Small intestine (tissue), 7 donors: ENCODE measurements around the gene DIS3L2. TPM values are rescaled to one million over a fixed set of nuclear protein-coding genes. Genes with fewer than 3 reads are reported as not detected.
A peak's percentile ranks its signal among the peaks of the same experiment; 100 is the strongest.

ENCODE experiments used
- DNase-seq, 2 donors: peaks; one replicate each; pipeline versions ENCODE4 v3.0.0 to v3.0.0-alpha.2; 2013
- FAIRE-seq: peaks from 2 replicates; lab custom pipeline; 2012; peaks lifted over from hg19 to GRCh38; lab: Jason Lieb, UNC
- H3K27ac ChIP-seq, 3 donors: one replicate each; pipeline ENCODE4 v1.5.1; 2013; ENCODE audit warnings: low read length in 2 of 3, mild to moderate bottlenecking in 2 of 3, control low read depth in 1 of 3, inconsistent platforms in 1 of 3, low read depth in 1 of 3, moderate library complexity in 1 of 3
- H3K27me3 ChIP-seq, 3 donors: one replicate each; pipeline ENCODE4 v1.6.1; 2013; ENCODE audit warnings: low read length in 3 of 3, inconsistent platforms in 1 of 3; ENCODE audit not compliant: control insufficient read depth in 3 of 3, insufficient read depth in 3 of 3
- H3K36me3 ChIP-seq, 3 donors: one replicate each; pipeline ENCODE4 v1.6.1; 2013; ENCODE audit warnings: low read length in 3 of 3, inconsistent platforms in 1 of 3, low read depth in 1 of 3, mild to moderate bottlenecking in 1 of 3, moderate library complexity in 1 of 3; ENCODE audit not compliant: control insufficient read depth in 3 of 3, insufficient read depth in 2 of 3
- H3K4me1 ChIP-seq, 3 donors: one replicate each; pipeline ENCODE4 v1.6.1; 2013; ENCODE audit warnings: low read length in 2 of 3, inconsistent platforms in 1 of 3, low read depth in 1 of 3, mild to moderate bottlenecking in 1 of 3, moderate library complexity in 1 of 3; ENCODE audit not compliant: control insufficient read depth in 3 of 3, insufficient read depth in 2 of 3
- H3K4me3 ChIP-seq, 3 donors: one replicate each; pipeline ENCODE4 v1.5.1; 2013; ENCODE audit warnings: low read length in 3 of 3, control low read depth in 1 of 3, inconsistent platforms in 1 of 3, low read depth in 1 of 3, mild to moderate bottlenecking in 1 of 3, moderate library complexity in 1 of 3
- H3K9me3 ChIP-seq, 2 donors: one replicate each; pipeline ENCODE4 v1.6.1; 2013; ENCODE audit warnings: low read depth in 1 of 2, low read length in 1 of 2; ENCODE audit not compliant: control insufficient read depth in 2 of 2, insufficient read depth in 1 of 2
- WGBS, 3 donors: extraction: QIAGEN DNeasy Blood & Tissue Kit; methylation state at CpG; one replicate each; pipeline ENCODE4 v1.1.7; 2013; 5-methylcytosine and 5-hydroxymethylcytosine counted together
- polyA plus RNA-seq, 4 donors: library from polyadenylated mRNA; stranded (reverse) in 3 of 4; unstranded in 1 of 4; fragments of 200-250 nt in 3 of 4; fragments of 120-200 nt in 1 of 4; gene quantifications; one replicate each; pipeline versions ENCODE4 v1.2.1 to v1.2.3, GENCODE V29; 2013
- donor health status: healthy with polysubstance abuse.
- donor health status: control.
- donor health status: control.
- donor health status: Bipolar disorder and iron deficiency.
- donor health status: healthy.

The DIS3L2 gene
- polyA plus RNA-seq, 4 donors: 8.3 to 22.1 (median 11.8) TPM

- 0 to 2% (median 0%) methylated on average over 1 of the region's 1 CpG for WGBS, 3 donors
- Histone ChIP-seq H3K27ac (no peak overlapping the region), H3K27me3 (no peaks in the 10 kb centered on the region), H3K36me3 (peaks cover 0 to 6% (median 0%) of the 10 kb centered on the region in 3 donors), H3K4me1 (no peaks in the 10 kb centered on the region), H3K4me3 (no peak overlapping the region), H3K9me3 (no peaks in the 10 kb centered on the region)
- DNase-seq (no peak), FAIRE-seq (no peak)
Observed at GRCh38 chr2:231984992-231985391, 23.5 kb downstream of the DIS3L2 start.

DNA sequence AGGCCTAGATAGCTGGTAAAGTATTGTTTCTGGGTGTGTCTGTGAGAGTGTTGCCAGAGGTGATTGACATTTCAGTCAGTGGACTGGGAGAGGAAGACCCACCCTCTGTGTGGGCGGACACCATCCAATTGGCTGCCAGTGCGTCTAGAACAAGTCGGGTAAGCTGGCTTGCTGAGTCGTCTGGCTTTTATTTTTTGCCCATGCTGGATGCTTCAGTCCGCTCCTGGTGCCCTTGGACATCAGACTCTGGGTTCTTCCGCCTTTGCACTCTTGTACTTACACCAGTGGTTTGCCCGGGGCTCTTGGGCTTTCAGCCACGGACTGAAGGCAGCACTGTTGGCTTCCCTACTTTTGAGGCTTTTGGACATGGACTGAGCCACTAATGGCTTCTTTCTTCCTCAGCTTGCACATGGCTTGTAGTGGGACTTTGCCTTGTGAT is 24.3 kb downstream of the DIS3L2 start:
- 90 to 96% (median 95%) methylated on average over 8 of the region's 8 CpGs for WGBS, 3 donors
- DNase-seq: no peak
- H3K27ac ChIP-seq: no peak overlapping the region
- H3K36me3 ChIP-seq: peaks cover 0 to 6% (median 0%) of the 10 kb centered on the region in 3 donors
- no peaks in the 10 kb centered on the region for H3K4me1 ChIP-seq
- no peaks in the 10 kb centered on the region for H3K27me3 ChIP-seq
- H3K9me3 ChIP-seq: no peaks in the 10 kb centered on the region
- no peak for FAIRE-seq
- no peak overlapping the region for H3K4me3 ChIP-seq

DNA sequence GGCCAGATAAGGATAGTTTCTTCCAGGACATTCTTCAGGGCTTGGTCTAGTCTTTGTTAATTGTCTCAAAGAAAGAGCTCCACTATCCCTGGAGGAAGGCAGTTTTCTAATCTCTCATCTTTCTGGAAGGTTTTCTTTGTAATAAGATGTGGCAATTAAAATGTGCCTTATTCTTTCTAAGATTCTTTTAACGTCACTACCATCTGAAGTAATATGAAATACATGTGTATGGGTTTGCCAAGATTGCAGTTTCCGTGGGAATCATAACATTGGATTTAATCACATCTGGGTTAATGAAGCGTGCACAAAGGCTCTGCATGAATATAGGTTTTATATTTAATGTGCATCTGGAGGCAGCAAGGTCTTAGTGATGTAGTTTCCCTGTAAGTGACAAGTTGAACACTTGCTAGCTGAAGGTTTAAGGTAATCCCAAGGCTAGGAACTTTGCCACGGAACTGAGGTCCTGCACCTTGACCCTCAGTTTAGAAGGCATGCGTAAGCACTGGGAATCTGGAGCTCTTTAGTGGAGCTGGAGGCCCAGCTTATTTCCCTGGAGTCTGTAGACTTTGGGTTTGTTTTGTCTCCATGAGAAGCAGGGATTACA is 25.7 kb downstream of the DIS3L2 start:
- no peaks in the 10 kb centered on the region for H3K9me3 ChIP-seq
- FAIRE-seq (no peak), DNase-seq (peak; percentile 39 to 60)
- no peak overlapping the region for H3K4me3 ChIP-seq
- no peaks in the 10 kb centered on the region for H3K27me3 ChIP-seq
- no peak overlapping the region for H3K27ac ChIP-seq
- 53 to 63% (median 57%) methylated on average over 5 of the region's 5 CpGs for WGBS, 3 donors
- H3K36me3 ChIP-seq: peaks cover 0 to 6% (median 0%) of the 10 kb centered on the region in 3 donors
- no peaks in the 10 kb centered on the region for H3K4me1 ChIP-seq

DNA sequence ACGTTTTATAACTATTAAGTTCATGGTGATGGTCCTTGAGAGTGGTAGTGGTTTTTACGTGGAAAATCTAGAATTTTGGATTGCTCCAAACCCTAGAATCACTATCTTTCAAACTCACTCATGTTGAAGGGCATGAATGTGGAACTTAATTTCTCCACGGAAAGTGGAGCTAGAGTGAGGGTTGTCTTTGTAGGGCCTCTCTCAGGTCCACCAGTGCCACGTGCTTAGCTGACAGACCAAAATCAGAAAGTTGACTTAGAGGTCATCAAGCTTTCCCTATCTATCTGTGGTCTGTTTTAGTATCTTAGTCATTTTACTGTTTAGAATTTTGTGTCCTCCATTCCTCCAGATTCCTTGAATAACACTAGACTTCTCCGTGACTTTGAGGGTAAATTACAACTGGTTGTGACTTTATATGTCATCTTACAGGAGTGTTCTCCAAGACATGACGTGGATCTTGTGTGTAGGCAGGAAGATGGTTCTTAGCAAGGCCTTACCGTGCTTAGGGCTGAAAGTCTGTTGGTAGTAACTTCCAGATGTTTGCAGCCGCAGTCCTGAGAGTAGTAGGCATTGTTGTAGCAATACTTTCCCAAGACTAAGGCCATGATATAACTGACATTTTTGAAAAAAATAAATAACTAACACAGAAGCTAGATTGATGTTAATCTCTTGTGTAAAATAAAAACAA is 26.8 kb downstream of the DIS3L2 start:
- DNase-seq (no peak), FAIRE-seq (no peak)
- H3K9me3 ChIP-seq: no peaks in the 10 kb centered on the region
- WGBS, 3 donors: 79 to 81% (median 80%) methylated on average over 8 of the region's 8 CpGs
- H3K4me1 ChIP-seq: no peaks in the 10 kb centered on the region
- peaks cover 0 to 4% (median 0%) of the 10 kb centered on the region in 3 donors for H3K36me3 ChIP-seq
- no peak overlapping the region for H3K27ac ChIP-seq
- H3K4me3 ChIP-seq: no peak overlapping the region
- no peaks in the 10 kb centered on the region for H3K27me3 ChIP-seq

GRCh38 chr2:231991664-231992063 is 30.2 kb downstream of the DIS3L2 start:
- no peak overlapping the region for H3K27ac ChIP-seq
- DNase-seq: peak in 1 of 2 donors; percentile 12
- no peaks in the 10 kb centered on the region for H3K27me3 ChIP-seq
- H3K9me3 ChIP-seq: no peaks in the 10 kb centered on the region
- no peak overlapping the region for H3K4me3 ChIP-seq
- H3K36me3 ChIP-seq: no peaks in the 10 kb centered on the region
- no peak for FAIRE-seq
- WGBS, 3 donors: 61 to 74% (median 67%) methylated on average over 3 of the region's 3 CpGs
- peaks cover 0 to 3% (median 0%) of the 10 kb centered on the region in 3 donors for H3K4me1 ChIP-seq

DNA sequence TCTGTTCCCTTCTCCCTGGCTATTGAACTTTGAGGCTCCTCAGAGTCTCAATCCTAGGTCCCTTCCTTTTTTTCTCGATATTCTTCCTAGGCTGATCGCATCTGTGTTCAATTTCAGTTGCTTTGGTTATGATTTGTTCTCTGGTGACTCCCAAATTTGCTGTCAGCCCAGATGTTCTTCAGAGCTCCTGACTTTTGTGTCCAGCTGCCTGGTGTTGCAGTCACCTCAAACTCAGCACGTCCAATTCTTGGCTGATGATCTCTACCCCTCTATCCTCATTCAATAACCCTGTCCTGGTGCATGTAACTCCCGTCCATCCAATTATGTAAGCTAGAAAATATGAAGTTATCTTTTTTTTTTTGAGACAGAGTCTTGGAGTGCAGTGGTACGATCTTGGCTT is 31.4 kb downstream of the DIS3L2 start:
- FAIRE-seq (no peak), DNase-seq (no peak)
- no peak overlapping the region for H3K4me3 ChIP-seq
- no peak overlapping the region for H3K27ac ChIP-seq
- WGBS, 3 donors: 76 to 78% (median 77%) methylated on average over 5 of the region's 5 CpGs
- no peaks in the 10 kb centered on the region for H3K9me3 ChIP-seq
- H3K36me3 ChIP-seq: no peaks in the 10 kb centered on the region
- H3K27me3 ChIP-seq: no peaks in the 10 kb centered on the region
- H3K4me1 ChIP-seq: peaks cover 0 to 3% (median 0%) of the 10 kb centered on the region in 3 donors

DNA sequence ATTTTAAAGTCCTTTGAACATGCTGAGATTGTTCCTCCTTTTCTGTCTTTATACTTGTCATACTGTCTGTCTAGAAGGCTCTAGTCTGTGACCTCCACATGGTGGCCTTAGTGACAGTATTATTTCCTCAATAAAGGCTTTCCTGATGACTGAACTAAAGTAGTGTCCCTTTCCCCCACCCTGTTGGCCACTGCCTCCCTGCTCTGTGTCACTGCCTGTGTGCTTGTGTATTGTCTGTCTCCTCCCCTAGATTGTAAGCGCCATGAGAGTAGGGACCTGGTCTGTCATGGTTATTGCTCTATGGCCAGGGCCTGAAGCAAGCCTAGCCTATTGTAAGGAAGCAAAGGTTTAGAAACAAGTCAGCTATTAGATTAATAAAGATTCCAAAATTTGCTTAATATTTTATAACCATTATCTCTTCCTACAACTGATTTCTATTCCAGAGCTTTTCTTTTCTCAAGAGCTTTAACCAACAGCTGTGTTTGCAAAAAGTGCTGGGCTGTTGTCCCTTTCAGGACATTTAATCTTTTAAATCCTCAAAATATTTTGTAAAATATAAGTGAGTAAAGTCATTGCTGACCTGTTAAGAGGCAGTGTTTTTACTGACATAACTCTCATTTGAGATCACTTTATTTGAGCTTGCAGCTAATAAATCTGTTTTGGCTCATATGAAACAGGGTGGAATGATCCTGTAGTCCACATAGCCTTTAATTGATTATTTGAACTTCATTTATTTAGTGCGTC is 35.5 kb downstream of the DIS3L2 start:
- DNase-seq (no peak), FAIRE-seq (no peak)
- Histone ChIP-seq H3K36me3 (no peaks in the 10 kb centered on the region), H3K4me3 (no peak overlapping the region), H3K9me3 (no peaks in the 10 kb centered on the region), H3K27me3 (no peaks in the 10 kb centered on the region), H3K4me1 (peaks cover 0 to 3% (median 0%) of the 10 kb centered on the region in 3 donors), H3K27ac (no peak overlapping the region)
- WGBS, 3 donors: 94 to 97% (median 94%) methylated on average over 2 of the region's 2 CpGs

GRCh38 chr2:231998046-231998445 is 36.5 kb downstream of the DIS3L2 start:
- Histone ChIP-seq H3K4me1 (peaks cover 0 to 3% (median 0%) of the 10 kb centered on the region in 3 donors), H3K27ac (no peak overlapping the region), H3K4me3 (no peak overlapping the region), H3K9me3 (no peaks in the 10 kb centered on the region), H3K36me3 (no peaks in the 10 kb centered on the region), H3K27me3 (no peaks in the 10 kb centered on the region)
- no peak for DNase-seq
- FAIRE-seq: no peak
